Measurements from ENCODE around the gene UFD1. TPM values are rescaled to one million over a fixed set of nuclear protein-coding genes. Genes with fewer than 3 reads are reported as not detected.

Gene UFD1
- total RNA-seq, 4 donors from 2014 or later: 26.9 to 38.1 (median 30.1) TPM

GRCh38 chr22:19412923-19413322 lies 66.1 kb downstream of the UFD1 start:
- no peak overlapping the region for H3K4me3 ChIP-seq
- peaks cover 0 to 37% (median 15%) of the 10 kb centered on the region in 3 donors for H3K36me3 ChIP-seq
- DNase-seq (ENCODE audit: low spot score in 2 of 2): no peak
- H3K9me3 ChIP-seq: no peaks in the 10 kb centered on the region
- WGBS, 2 donors: 77 to 83% methylated on average over 4 of the region's 4 CpGs
- H3K27me3 ChIP-seq: no peaks in the 10 kb centered on the region
- no peak for TF ChIP-seq EP300 (IDR thresholded peaks at IDR 0.05)
- TF ChIP-seq POLR2A (IDR thresholded peaks at IDR 0.05): no peak
- no peak for TF ChIP-seq CTCF (IDR thresholded peaks at IDR 0.05)
- peaks cover 0 to 6% (median 0%) of the 10 kb centered on the region in 4 donors for H3K4me1 ChIP-seq
- H3K27ac ChIP-seq: no peak overlapping the region

GRCh38 chr22:19412478-19412877 lies 66.5 kb downstream of the UFD1 start:
- Histone ChIP-seq H3K4me3 (no peak overlapping the region), H3K9me3 (no peaks in the 10 kb centered on the region), H3K4me1 (peaks cover 0 to 6% (median 0%) of the 10 kb centered on the region in 4 donors), H3K36me3 (peaks cover 0 to 38% (median 19%) of the 10 kb centered on the region in 3 donors), H3K27me3 (no peaks in the 10 kb centered on the region), H3K27ac (no peak overlapping the region)
- 68 to 86% methylated on average over 4 of the region's 4 CpGs for WGBS, 2 donors
- no peak for DNase-seq (ENCODE audit: low spot score in 2 of 2)
- TF ChIP-seq EP300 (IDR thresholded peaks at IDR 0.05): no peak
- TF ChIP-seq CTCF (IDR thresholded peaks at IDR 0.05): no peak
- TF ChIP-seq POLR2A (IDR thresholded peaks at IDR 0.05): no peak

GRCh38 chr22:19411690-19412045 lies 67.3 kb downstream of the UFD1 start:
- Histone ChIP-seq H3K27me3 (no peaks in the 10 kb centered on the region), H3K27ac (no peak overlapping the region), H3K4me1 (peaks cover 0 to 6% (median 0%) of the 10 kb centered on the region in 4 donors), H3K9me3 (no peaks in the 10 kb centered on the region), H3K4me3 (no peak overlapping the region), H3K36me3 (peaks cover 0 to 39% (median 20%) of the 10 kb centered on the region in 3 donors)
- no peak for DNase-seq (ENCODE audit: low spot score in 2 of 2)
- WGBS, 2 donors: 92 to 100% methylated on average over 1 of the region's 1 CpG
- no peak for TF ChIP-seq EP300 (IDR thresholded peaks at IDR 0.05)

- peaks cover 0 to 6% (median 0%) of the 10 kb centered on the region in 4 donors for H3K4me1 ChIP-seq
- no peak overlapping the region for H3K27ac ChIP-seq
- TF ChIP-seq CTCF (IDR thresholded peaks at IDR 0.05) (no peak), EP300 (IDR thresholded peaks at IDR 0.05) (no peak)
- no peaks in the 10 kb centered on the region for H3K9me3 ChIP-seq
- H3K4me3 ChIP-seq: no peak overlapping the region
- WGBS, 2 donors: 73 to 88% methylated on average over 6 of the region's 6 CpGs
- no peaks in the 10 kb centered on the region for H3K27me3 ChIP-seq
- no peak for DNase-seq (ENCODE audit: low spot score in 2 of 2)
- peaks cover 0 to 43% (median 20%) of the 10 kb centered on the region in 3 donors for H3K36me3 ChIP-seq
Measured at GRCh38 chr22:19410941-19411689, 67.9 kb downstream of the UFD1 start.

GRCh38 chr22:19407649-19408606 lies 71.1 kb downstream of the UFD1 start:
- H3K4me1 ChIP-seq: peaks cover 0 to 6% (median 0%) of the 10 kb centered on the region in 4 donors
- no peak for DNase-seq (ENCODE audit: low spot score in 2 of 2)
- no peak overlapping the region for H3K27ac ChIP-seq
- peaks cover 0 to 65% (median 20%) of the 10 kb centered on the region in 3 donors for H3K36me3 ChIP-seq
- TF ChIP-seq CTCF (IDR thresholded peaks at IDR 0.05) (no peak), POLR2A (IDR thresholded peaks at IDR 0.05) (no peak), EP300 (IDR thresholded peaks at IDR 0.05) (no peak)
- H3K4me3 ChIP-seq: no peak overlapping the region
- 71 to 80% methylated on average over 16 of the region's 16 CpGs for WGBS, 2 donors
- no peaks in the 10 kb centered on the region for H3K9me3 ChIP-seq
- H3K27me3 ChIP-seq: no peaks in the 10 kb centered on the region

All from tibial nerve (tissue), 4 donors.